ENCODE measurements around the gene HELB.

The HELB gene

DNA sequence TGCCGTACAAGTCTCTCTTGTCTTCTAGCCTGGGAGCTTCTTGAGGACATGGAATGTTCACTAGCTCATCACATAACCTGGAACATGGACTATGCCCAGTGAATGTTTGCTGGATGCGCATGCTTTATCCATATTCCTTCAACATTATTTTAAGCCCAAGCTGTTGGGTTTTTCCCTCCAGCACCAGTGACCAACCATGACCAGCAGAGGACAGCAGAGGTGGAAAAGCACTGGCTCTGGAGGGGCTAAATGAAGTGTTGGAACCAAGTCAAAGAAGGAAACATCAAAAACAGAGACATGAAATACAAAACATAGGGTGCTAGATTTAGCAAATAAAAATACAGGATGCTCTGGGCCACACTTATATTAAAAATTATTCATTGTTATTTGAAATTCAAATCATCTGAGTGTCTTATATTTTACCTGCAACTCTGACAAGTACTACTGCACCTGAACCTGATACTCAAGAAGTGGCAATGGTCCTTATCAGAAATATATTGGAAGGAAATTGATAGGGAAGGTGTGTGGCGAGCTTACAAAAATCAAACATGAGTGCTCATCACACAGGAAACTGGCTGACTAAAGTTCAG lies 23.1 kb upstream of the HELB start:
- TF ChIP-seq, protein P1, sequence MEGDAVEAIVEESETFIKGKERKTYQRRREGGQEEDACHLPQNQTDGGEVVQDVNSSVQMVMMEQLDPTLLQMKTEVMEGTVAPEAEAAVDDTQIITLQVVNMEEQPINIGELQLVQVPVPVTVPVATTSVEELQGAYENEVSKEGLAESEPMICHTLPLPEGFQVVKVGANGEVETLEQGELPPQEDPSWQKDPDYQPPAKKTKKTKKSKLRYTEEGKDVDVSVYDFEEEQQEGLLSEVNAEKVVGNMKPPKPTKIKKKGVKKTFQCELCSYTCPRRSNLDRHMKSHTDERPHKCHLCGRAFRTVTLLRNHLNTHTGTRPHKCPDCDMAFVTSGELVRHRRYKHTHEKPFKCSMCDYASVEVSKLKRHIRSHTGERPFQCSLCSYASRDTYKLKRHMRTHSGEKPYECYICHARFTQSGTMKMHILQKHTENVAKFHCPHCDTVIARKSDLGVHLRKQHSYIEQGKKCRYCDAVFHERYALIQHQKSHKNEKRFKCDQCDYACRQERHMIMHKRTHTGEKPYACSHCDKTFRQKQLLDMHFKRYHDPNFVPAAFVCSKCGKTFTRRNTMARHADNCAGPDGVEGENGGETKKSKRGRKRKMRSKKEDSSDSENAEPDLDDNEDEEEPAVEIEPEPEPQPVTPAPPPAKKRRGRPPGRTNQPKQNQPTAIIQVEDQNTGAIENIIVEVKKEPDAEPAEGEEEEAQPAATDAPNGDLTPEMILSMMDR (IDR thresholded peaks at IDR 0.05; ENCODE audit: low read depth, low read length), result peak; percentile 90
- in situ Hi-C loops (cut with HindIII; ENCODE audit: low sequenced_read_pairs), result no loop called here
- no peak overlapping the region for H3K4me3 ChIP-seq (ENCODE audit: low read depth, low read length)
- DNase-seq (ENCODE audit: low read depth, low spot score), result peak; percentile 22

DNA sequence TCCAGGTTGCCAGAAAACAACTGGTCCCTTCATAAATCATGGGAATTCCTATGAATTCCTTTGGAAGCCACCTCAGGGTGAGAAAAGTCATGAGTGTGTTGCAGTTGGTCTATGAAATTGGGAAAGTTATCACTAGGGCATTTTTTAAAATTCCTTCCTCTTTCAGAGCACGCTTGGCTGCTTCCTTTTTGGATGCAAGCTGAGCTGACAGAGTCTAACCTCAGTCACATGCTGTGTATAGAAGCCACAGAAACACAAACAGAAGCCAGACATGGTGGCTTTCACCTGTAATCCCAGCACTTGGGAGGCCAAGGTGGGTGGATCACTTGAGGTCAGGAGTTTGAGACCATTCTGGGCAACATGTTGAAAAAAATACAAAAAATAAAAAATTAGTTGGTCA lies 21.7 kb upstream of the HELB start:
- DNase-seq (ENCODE audit: low read depth, low spot score), result no peak
- no peak overlapping the region for H3K4me3 ChIP-seq (ENCODE audit: low read depth, low read length)
- in situ Hi-C loops (cut with HindIII; ENCODE audit: low sequenced_read_pairs), result no loop called here
- TF ChIP-seq, protein P1 (IDR thresholded peaks at IDR 0.05; ENCODE audit: low read depth, low read length), result no peak

DNA sequence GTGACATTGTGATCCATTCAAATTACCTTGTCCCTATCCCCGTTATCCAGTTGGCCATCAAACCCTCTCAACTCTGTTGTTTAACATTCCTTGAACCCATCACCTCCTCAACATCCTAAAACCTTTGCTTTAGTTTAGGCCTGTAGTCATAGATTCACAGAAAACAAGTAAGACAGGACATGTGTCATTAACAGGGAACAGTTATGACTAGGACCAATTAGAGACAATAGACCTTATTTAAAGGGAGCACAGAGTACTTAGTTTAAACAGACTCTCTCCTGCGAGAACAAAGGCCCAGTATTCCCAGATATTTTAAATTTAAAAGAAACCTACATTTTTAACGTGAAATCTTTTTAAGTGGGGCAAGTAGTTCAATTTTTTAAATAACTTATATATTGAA lies 20.0 kb upstream of the HELB start:
- TF ChIP-seq, protein P1 (IDR thresholded peaks at IDR 0.05; ENCODE audit: low read depth, low read length), result no peak
- in situ Hi-C loops (cut with HindIII; ENCODE audit: low sequenced_read_pairs), result no loop called here
- H3K4me3 ChIP-seq (ENCODE audit: low read depth, low read length), result no peak overlapping the region

DNA sequence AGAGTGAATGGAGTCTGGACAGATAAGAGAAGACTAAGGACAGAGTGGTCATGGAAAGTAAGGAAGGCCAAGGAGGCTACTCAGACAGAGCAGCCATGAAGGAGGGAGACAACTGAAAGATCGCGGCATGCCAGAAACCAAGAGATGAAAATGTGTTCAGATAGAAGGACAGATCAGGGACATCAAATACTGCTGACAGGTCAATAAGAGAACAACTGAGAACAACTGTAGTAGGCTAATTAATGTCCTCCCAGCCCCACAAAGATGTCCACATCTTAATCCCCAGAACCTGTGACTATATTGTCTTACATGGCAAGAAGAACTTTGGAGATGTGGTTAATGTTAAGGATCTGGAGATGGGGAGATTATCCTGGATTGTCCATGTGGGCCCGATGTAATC lies 15.0 kb upstream of the HELB start:
- TF ChIP-seq, protein P1 (IDR thresholded peaks at IDR 0.05; ENCODE audit: low read depth, low read length), result no peak
- DNase-seq (ENCODE audit: low read depth, low spot score), result no peak
- in situ Hi-C loops (cut with HindIII; ENCODE audit: low sequenced_read_pairs), result no loop called here
- H3K4me3 ChIP-seq (ENCODE audit: low read depth, low read length), result no peak overlapping the region

More for the DNA sequence above, 20.0 kb upstream of the HELB start:
- no peak for DNase-seq (ENCODE audit: low read depth, low spot score)

DNA sequence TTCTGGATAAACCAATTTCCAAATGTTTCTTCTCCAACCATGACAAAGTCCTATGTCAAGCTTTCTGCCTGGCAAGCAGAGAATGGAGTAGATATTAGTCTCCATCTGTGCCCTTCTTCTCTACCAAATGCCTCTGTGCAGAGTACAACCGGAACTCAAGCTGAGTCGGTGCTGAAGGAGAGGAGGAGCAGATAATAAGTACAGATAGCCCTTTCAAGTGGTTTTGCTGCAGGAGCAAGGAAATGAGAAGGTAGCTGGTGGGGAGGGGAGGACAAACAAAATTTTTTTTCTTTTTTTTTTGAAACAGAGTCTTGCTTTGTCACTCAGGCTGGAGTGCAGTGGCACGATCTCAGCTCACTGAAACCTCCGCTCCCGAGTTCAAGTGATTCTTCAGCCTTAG lies 14.2 kb upstream of the HELB start:
- no peak overlapping the region for H3K4me3 ChIP-seq (ENCODE audit: low read depth, low read length)
- in situ Hi-C loops (cut with HindIII; ENCODE audit: low sequenced_read_pairs), result no loop called here
- DNase-seq (ENCODE audit: low read depth, low spot score), result no peak
- TF ChIP-seq, protein P1 (IDR thresholded peaks at IDR 0.05; ENCODE audit: low read depth, low read length), result no peak

DNA sequence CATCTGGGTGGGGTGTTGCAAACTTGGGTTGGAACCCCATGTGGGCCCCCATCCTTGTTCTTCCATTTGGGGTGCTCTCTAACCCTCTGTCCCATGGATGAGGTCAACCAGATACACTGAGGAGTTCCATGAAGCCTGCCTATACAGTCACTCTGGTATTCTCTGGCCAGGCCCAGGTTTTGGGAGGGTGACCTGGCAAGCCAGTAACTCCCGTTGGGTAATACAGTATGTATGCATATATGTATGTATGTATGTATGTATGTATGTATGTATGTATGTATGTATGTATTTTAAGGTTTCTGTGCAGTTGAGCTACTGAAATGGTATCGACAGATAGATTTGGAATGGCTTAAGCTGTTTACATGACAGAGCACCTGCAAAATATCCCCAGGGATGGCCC lies 12.8 kb upstream of the HELB start:
- no peak for DNase-seq (ENCODE audit: low read depth, low spot score)
- no peak overlapping the region for H3K4me3 ChIP-seq (ENCODE audit: low read depth, low read length)
- in situ Hi-C loops (cut with HindIII; ENCODE audit: low sequenced_read_pairs), result no loop called here
- TF ChIP-seq, protein P1 (IDR thresholded peaks at IDR 0.05; ENCODE audit: low read depth, low read length), result no peak
